Measurements from ENCODE around the gene NOP14. TPM values are rescaled to one million over a fixed set of nuclear protein-coding genes. Genes with fewer than 3 reads are reported as not detected.

NOP14 gene
- total RNA-seq, 6 donors from 2014 or later, result 17.2 to 30.4 (median 22.4) TPM

- H3K27ac ChIP-seq, result peak overlapping the region; percentile 87 to 94 (median 92)
- WGBS, 2 donors, result 12% methylated on average over 11 of the region's 31 CpGs; no CpG with 5 or more reads in 1 of the 2 donors
- peak; percentile 24 to 88 for DNase-seq
These were observed 29.6 kb downstream of the NOP14 start for GRCh38 chr4:2933566-2934076.

DNA sequence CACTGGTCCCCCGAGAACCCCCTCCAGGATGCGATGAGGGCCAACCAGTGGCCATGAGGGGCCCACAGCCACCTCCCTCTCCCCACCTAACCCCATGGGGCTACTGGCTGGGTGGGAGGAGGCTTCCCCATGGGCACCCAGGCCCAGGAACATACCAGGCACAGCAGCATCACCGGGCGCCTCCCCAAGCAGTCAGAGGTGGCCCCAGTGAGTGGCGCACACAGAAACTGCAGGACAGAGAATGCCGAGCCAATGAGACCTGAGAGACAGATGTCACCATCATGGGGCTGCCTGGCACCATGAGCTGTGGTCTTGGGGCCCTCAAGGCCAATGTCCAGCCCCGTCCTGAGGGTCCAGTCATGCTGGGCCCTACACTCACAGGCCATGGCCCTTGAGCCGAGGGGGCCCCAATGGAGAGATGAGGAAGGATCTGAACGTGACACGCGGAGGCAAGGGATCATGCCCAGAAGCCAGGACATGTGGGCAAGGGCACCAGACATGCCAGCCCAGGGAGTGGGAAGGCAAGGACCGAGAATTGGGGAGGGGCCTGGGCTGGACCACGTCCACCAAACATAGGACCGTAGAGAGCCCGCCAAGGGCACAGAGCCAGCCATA is 30.1 kb downstream of the NOP14 start:
- ATAC-seq (ENCODE audit: low FRiP score in 2 of 2), result no peak
- Histone ChIP-seq H3K36me3 (peaks cover 2 to 53% (median 37%) of the 10 kb centered on the region in 4 donors), H3K9me3 (no peaks in the 10 kb centered on the region), H3K4me3 (peak overlapping the region; percentile 59 to 95 (median 76)), H3K27me3 (no peaks in the 10 kb centered on the region), H3K4me1 (peaks cover 53 to 91% (median 82%) of the 10 kb centered on the region in 4 donors), H3K27ac (peak overlapping the region; percentile 87 to 94 (median 92))
- no peak for TF ChIP-seq POLR2AphosphoS5 (IDR thresholded peaks at IDR 0.05)
- no peak for TF ChIP-seq EP300 (IDR thresholded peaks at IDR 0.05)
- TF ChIP-seq POLR2A (IDR thresholded peaks at IDR 0.05), result no peak
- TF ChIP-seq CTCF (IDR thresholded peaks at IDR 0.05), result no peak
- 63 to 94% methylated on average over 5 to 15 of the region's 15 CpGs for WGBS, 2 donors
- DNase-seq, result no peak

More at GRCh38 chr4:2933566-2934076, 29.6 kb downstream of the NOP14 start:
- no peaks in the 10 kb centered on the region for H3K9me3 ChIP-seq
- ATAC-seq (ENCODE audit: low FRiP score in 2 of 2), result no peak
- TF ChIP-seq EP300 (IDR thresholded peaks at IDR 0.05), result no peak
- peak in 1 of 6 experiments; percentile 11 for TF ChIP-seq CTCF (IDR thresholded peaks at IDR 0.05)
- peak overlapping the region; percentile 59 to 95 (median 76) for H3K4me3 ChIP-seq
- H3K27me3 ChIP-seq, result no peaks in the 10 kb centered on the region
- peaks cover 53 to 85% (median 77%) of the 10 kb centered on the region in 4 donors for H3K4me1 ChIP-seq
- H3K36me3 ChIP-seq, result peaks cover 0 to 53% (median 37%) of the 10 kb centered on the region in 4 donors

DNA sequence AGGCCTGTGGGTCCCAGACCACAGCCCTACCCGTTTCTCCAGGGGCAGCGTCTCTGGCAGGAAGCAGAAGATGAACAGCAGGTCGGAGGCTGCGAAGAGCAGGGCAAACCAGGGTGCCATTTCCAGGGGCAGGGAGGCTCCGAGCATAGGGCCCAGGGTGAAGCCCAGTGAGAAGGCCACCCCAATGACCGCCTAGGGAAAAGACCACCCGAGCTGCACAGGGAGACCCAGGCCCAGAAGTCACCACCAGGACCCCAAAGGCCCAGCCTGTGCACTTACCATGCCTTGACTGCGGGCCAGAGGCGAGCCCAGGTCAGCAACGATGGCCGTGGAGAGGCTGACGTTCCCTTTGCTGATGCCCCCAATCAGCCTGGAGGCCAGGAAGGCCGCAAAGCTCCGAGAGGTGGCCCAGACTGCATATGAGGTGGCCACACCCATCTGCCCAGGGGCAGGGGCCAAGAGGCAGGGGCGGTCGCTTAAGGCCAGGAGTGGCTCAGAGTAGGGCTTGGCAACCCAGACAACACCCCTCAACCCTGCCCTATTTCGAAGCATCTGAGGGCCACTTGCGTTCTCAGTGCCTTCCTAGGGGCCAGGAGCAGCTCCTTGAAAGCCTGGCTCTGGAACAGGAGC is 30.8 kb downstream of the NOP14 start:
- Histone ChIP-seq H3K9me3 (no peaks in the 10 kb centered on the region), H3K27me3 (no peaks in the 10 kb centered on the region), H3K4me3 (peak overlapping the region in 1 of 4 donors; percentile 76), H3K36me3 (peaks cover 5 to 53% (median 39%) of the 10 kb centered on the region in 4 donors), H3K27ac (peak overlapping the region; percentile 87 to 94 (median 92)), H3K4me1 (peaks cover 53 to 87% (median 77%) of the 10 kb centered on the region in 4 donors)
- ATAC-seq (ENCODE audit: low FRiP score in 2 of 2) (no peak), DNase-seq (peak in 1 of 2 donors; percentile 37)
- no peak for TF ChIP-seq POLR2A (IDR thresholded peaks at IDR 0.05)
- no peak for TF ChIP-seq POLR2AphosphoS5 (IDR thresholded peaks at IDR 0.05)
- no peak for TF ChIP-seq CTCF (IDR thresholded peaks at IDR 0.05)
- no peak for TF ChIP-seq EP300 (IDR thresholded peaks at IDR 0.05)
- WGBS, 2 donors, result 63 to 79% methylated on average over 4 to 15 of the region's 18 CpGs

DNA sequence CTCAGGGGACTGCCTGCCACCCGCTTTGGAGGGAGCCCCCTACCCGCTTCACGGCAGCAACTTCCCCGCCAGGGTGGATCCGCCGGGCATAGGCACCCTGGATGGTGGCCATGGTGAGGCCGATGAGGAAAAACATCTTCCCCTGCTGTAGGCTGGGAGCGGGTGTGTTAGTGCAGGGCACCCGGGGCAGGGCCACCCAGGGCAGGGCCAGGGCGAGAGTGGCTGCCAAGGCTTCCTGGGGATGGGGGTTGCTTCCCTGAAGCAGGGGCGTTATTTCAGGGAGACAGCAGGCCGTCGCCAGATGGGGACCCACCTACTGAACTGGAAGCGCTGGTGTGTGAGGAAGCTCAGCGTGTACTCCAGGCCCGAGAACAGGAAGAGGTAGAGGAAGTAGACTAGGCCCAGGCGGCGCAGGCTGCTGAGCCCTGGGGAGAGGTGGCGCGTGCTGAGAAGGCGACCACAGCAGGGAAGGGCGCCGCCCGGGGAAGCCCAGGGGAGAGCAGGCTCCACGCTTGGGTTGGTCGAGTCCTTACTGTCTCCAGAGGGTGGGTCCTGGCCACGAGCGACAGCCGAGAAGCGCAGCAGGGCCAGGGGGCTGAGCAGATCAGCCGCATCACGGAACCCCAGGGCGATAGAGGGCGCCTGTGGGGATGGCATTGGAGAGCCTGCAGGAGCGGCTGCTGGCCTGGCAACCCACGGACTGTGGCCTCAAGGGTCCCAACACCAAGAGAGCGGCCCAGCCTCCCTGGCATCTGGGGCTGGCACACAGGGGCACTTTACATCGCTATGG is 31.5 kb downstream of the NOP14 start:
- Histone ChIP-seq H3K36me3 (peaks cover 8 to 55% (median 46%) of the 10 kb centered on the region in 4 donors), H3K4me1 (peaks cover 48 to 79% (median 72%) of the 10 kb centered on the region in 4 donors), H3K9me3 (no peaks in the 10 kb centered on the region), H3K27me3 (no peaks in the 10 kb centered on the region), H3K27ac (peak overlapping the region; percentile 87 to 94 (median 92)), H3K4me3 (peak overlapping the region in 2 of 4 donors; percentile 8 to 76)
- WGBS, 2 donors, result 50% methylated on average over 27 to 33 of the region's 38 CpGs
- ATAC-seq (ENCODE audit: low FRiP score in 2 of 2) (peak; percentile 30 to 37), DNase-seq (peak; percentile 86 to 91)
- TF ChIP-seq POLR2AphosphoS5 (IDR thresholded peaks at IDR 0.05) (peak; percentile 22 to 62), POLR2A (IDR thresholded peaks at IDR 0.05) (no peak), EP300 (IDR thresholded peaks at IDR 0.05) (no peak), CTCF (IDR thresholded peaks at IDR 0.05) (peak in 3 of 6 experiments; percentile 33 to 34 (median 34))

All from upper lobe of left lung (tissue), 6 donors.